RWPE1 (cell line): Measurements from ENCODE around the gene MRPL36.
A peak's percentile ranks its signal among the peaks of the same experiment; 100 is the strongest.
"Not testable (repeated sequence)": the region's sequence is repeated elsewhere in the genome, so short reads cannot be mapped to it uniquely, and the experiment has no call there.

Experiments used
- CTCF ChIA-PET: fragments of 350-600 bp; sonication (Branson Sonifier 250); formaldehyde crosslinking; extraction: SDS; loops from one replicate; lab custom pipeline; 2021; lab: Yijun Ruan, JAX
- POLR2A ChIA-PET: fragments of 400-600 bp; formaldehyde crosslinking; extraction: SDS; loops from one replicate; lab custom pipeline; 2020; ENCODE audit warnings: antibody characterized with exemption; ENCODE audit not compliant: low non-redundant PET; lab: Yijun Ruan, JAX
- DNase-seq: peaks from one replicate; pipeline ENCODE4 v3.0.0; 2012; ENCODE audit warnings: low spot score
- H3K27ac ChIP-seq: fragments of 450-650 bp; 2 replicates; pipeline ENCODE4 v1.5.1; 2017
- TF ChIP-seq, protein P1 (sequence below): fragments of 450-650 bp; conservative IDR thresholded peaks from 2 replicates; pipeline ENCODE4 v1.5.1; 2017; ENCODE audit warnings: low read depth, mild to moderate bottlenecking

MRPL36 gene

DNA sequence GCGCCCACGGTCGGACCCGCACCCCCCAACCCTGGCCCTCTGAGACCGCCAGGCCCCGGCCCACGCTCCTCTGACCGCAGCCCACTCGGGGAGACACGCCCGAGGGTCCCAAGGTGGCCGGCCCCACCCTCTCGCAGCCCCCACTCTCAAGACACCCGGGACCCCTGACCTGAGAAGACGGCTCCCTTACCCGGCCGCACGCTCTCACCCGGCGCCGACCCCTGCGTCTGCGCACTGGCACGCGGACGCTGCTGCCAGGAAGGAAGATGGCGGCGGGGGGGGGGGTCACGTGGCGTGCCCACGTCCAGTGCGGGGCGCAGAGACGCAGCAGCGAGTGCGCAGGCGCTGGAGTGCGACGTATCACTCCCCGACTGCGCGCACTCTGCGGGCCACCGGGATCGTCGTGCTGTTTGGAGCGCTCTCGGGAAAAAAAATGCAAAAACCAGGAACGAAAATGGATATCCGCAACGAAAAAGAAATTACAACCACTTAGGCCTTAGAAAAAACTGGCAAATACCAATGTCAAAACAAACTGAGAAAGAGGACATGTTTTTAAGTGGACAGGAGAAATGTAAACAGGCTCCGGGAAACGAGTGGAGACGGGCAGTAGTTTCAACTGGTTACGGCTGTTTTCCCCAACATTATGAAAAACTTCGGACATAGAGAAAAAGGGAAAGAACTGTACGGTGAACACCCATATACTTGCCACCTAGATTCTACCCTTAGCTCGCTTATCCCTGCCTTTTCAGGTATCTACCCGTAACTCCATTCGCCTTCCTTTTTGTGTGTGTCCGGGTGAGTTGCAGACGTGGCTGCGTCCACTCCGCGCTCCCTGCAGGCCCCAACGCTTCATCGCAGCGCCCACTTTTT lies at the start of gene MRPL36:
Gene MRPL36, minus strand, starts transcription at position 236 of the 870 bp plus-strand sequence. CDS start 902 bp downstream, outside the sequence.
- POLR2A ChIA-PET, result interaction anchor here (0.6 kb wide), 1 partner anchor 86 kb away, joined by 3 read pairs; no protein-coding TSS in a partner anchor
- peak within 1 kb of the TSS; percentile 81 for H3K27ac ChIP-seq
- DNase-seq, result peak; percentile 97
- TF ChIP-seq, protein P1, sequence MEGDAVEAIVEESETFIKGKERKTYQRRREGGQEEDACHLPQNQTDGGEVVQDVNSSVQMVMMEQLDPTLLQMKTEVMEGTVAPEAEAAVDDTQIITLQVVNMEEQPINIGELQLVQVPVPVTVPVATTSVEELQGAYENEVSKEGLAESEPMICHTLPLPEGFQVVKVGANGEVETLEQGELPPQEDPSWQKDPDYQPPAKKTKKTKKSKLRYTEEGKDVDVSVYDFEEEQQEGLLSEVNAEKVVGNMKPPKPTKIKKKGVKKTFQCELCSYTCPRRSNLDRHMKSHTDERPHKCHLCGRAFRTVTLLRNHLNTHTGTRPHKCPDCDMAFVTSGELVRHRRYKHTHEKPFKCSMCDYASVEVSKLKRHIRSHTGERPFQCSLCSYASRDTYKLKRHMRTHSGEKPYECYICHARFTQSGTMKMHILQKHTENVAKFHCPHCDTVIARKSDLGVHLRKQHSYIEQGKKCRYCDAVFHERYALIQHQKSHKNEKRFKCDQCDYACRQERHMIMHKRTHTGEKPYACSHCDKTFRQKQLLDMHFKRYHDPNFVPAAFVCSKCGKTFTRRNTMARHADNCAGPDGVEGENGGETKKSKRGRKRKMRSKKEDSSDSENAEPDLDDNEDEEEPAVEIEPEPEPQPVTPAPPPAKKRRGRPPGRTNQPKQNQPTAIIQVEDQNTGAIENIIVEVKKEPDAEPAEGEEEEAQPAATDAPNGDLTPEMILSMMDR, result no peak
- CTCF ChIA-PET, result no interaction called here

DNA sequence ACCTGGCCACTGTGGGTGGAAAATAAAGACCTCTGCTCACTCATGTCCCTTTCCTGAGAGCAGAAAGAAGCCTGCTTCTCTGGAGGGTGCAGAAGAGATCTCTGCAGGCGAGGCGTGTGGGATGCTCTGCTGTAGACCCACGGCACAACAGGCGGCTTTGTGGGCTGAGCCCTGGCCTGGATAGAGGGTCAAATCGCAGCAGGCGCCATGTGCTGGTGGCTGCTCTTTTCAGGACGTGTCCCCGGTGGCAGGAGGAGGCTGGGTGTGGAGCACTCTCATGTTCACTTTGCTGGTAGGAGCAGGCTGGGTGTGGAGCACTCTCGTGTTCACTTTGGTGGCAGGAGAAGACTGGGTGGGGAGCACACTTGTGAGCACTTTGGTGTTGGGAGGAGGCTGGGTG lies 48.0 kb upstream of the MRPL36 start:
- TF ChIP-seq, protein P1, result no peak
- ChIA-PET CTCF (no interaction called here), POLR2A (no interaction called here)
- DNase-seq, result no peak
- no peak overlapping the region for H3K27ac ChIP-seq

DNA sequence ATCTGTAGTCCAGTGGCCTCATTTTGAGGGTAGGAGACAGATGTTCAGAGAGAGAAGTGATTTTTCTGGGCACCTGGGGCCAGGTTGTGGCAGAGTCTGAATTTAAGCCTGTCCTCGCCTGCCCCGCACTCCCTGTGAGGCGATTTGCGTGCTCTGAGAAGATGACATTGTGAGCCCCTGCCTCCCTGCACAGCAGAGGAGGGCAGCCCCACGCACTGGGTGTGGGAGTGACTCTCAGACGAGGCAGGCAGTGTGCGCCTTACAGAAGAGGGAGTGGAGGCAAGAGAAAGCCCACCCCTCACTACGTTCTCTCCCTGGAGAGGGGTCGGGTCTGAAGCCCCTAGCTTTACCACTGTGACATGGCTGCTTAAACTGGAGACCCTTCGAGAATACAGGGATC lies 47.4 kb upstream of the MRPL36 start:
- no peak overlapping the region for H3K27ac ChIP-seq
- POLR2A ChIA-PET, result no interaction called here
- TF ChIP-seq, protein P1, result no peak
- no peak for DNase-seq
- CTCF ChIA-PET, result no interaction called here

DNA sequence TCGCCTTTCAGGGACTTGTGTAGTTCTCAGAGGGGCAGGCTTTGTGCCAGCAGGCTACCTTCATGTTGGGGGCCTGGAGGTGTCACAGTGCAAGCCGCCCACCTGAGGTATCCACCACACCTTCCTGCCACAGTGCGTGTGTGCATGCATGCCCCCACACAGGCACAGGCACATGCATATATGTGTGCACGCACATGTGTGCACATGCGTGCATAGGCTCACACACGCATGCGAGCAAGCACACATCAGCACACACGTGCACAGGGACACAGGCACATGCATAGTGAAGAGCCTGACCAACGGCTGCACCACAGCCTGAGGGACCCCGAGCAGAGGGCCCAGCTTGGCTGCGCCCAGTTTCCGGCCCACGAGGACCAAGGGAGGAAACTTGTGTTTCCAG lies 46.9 kb upstream of the MRPL36 start:
- DNase-seq, result no peak
- CTCF ChIA-PET, result interaction anchor here (0.5 kb wide), 1 partner anchor 1215 kb away, joined by 3 read pairs; no protein-coding TSS in a partner anchor
- POLR2A ChIA-PET, result no interaction called here
- TF ChIP-seq, protein P1, result no peak
- H3K27ac ChIP-seq, result no peak overlapping the region

- CTCF ChIA-PET, result no interaction called here
- POLR2A ChIA-PET, result no interaction called here
- TF ChIP-seq, protein P1, result no peak
- no peak overlapping the region for H3K27ac ChIP-seq
- no peak for DNase-seq
Measured at GRCh38 chr5:1845696-1846095, 46.1 kb upstream of the MRPL36 start.

- no peak for DNase-seq
- ChIA-PET CTCF (no interaction called here), POLR2A (no interaction called here)
- TF ChIP-seq, protein P1, result no peak
- no peak overlapping the region for H3K27ac ChIP-seq
Measured at GRCh38 chr5:1844708-1845436, 45.2 kb upstream of the MRPL36 start.

DNA sequence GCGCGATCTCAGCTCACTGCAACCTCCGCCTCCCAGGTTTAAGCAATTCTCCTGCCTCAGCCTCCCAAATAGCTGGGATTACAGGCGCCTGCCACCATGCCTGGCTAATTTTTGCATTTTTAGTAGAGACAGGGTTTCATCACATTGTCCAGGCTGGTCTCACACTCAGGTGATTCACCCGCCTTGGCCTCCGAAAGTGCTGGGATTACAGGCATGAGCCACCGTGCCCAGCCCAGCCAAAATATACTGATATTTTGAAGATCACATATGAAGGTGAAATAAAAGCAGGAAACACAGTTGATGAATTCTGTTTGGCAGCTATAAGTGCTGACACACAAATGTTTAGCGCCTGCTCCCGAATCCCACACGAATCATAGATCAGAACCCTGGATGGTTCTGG lies 44.1 kb upstream of the MRPL36 start:
- H3K27ac ChIP-seq, POLR2A ChIA-PET, CTCF ChIA-PET, DNase-seq: not testable (repeated sequence)
